Effector memory CD8-positive, alpha-beta T cell (primary cell): ENCODE results near the gene DPH3.

ENCODE experiments used
- ATAC-seq: fragments of 150-1000 bp; cut with Tn5 transposase; replicated peaks from 2 replicates; pipeline ENCODE4 v1.10.0; 2021; ENCODE audit warnings: mild to moderate bottlenecking, moderate library complexity
- DNase-seq, 3 experiments: peaks; one replicate each; pipeline ENCODE4 v3.0.0; 2021
- H3K27ac Mint-ChIP-seq, 2 donors: one replicate each; pipeline ENCODE4 v1.8.0; 2022; ENCODE audit warnings: mild to moderate bottlenecking in 2 of 2, mixed read lengths in 2 of 2, moderate library complexity in 2 of 2
- H3K27me3 Mint-ChIP-seq, 2 donors: one replicate each; pipeline ENCODE4 v1.8.0; 2022; ENCODE audit warnings: mixed read lengths in 2 of 2
- H3K36me3 Mint-ChIP-seq: one replicate; pipeline ENCODE4 v1.8.0; 2022; ENCODE audit warnings: mild to moderate bottlenecking, moderate library complexity, mixed read lengths; ENCODE audit not compliant: insufficient read depth
- H3K4me1 Mint-ChIP-seq, 2 donors: one replicate each; pipeline ENCODE4 v1.8.0; 2022; ENCODE audit warnings: low read depth in 2 of 2, mixed read lengths in 2 of 2
- H3K4me3 Mint-ChIP-seq, 2 donors: one replicate each; pipeline ENCODE4 v1.8.0; 2022; ENCODE audit warnings: mild to moderate bottlenecking in 2 of 2, mixed read lengths in 2 of 2, moderate library complexity in 2 of 2
- H3K9me3 Mint-ChIP-seq, 2 donors: one replicate each; pipeline ENCODE4 v1.8.0; 2022; ENCODE audit warnings: mixed read lengths in 2 of 2

The DPH3 gene

DNA sequence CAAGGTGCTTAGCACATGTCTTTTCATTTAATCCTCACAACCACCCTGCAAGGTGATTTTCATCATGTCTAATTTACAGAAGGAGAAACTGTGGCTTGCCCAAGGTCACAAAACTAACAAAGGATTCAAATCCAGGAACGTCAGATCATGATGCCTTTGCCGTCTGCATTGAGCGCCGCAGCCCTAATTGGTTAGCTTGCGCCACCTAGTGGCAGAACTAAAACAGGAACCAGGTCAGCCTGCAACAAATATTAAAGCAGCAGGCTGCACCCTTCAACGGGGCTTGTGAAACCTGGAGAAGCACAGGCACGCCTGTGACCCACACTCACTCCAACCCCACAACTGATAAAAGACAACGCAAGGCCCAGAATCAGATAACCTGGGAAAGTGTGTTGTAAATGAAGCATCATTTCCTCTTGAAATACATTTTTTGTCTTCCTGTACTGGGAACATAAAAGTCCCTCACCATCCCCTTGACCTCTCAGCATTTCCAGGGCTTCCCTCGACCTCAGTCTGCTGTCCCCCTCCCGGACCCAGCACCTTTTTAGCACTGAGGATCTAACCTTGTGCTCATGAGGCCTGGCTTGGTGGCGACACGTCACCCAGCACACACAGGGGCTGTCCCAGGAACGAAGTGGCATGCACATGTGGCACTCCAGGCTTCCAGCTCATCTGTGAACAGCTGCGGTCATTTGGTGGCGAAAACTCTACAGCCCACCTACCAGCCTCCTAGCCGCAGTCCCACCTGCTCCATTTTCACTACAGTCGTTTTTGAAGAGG, 17.3 kb downstream of the DPH3 start:
- Mint-ChIP-seq H3K4me3 (peak overlapping the region in 1 of 2 donors; percentile 20), H3K4me1 (peaks cover 3 to 7% of the 10 kb centered on the region in 2 donors), H3K36me3 (no peaks in the 10 kb centered on the region), H3K27me3 (no peaks in the 10 kb centered on the region), H3K9me3 (no peaks in the 10 kb centered on the region), H3K27ac (no peak overlapping the region)
- DNase-seq (peak; percentile 77 to 79 (median 79)), ATAC-seq (peak; percentile 96)

DNA sequence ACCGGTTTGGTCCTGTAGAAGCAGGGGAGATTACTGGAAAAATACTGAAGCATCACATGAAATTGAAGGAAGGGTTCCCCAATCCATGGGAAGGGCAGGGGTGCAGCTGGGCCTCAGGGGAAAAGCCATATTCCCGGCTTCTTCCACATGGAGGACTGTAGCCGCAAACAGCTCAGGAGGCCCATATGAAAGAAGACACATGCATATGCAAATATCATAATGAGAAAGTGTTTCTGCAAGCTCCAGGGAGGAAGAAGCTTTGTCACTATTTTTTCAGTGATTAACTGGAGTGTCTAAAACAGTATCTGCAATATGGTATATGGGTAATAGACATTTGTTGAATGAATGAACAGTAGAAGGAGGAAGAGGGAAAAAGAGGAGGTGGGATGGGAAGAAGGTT, 19.1 kb downstream of the DPH3 start:
- H3K4me3 Mint-ChIP-seq = no peak overlapping the region
- no peak for ATAC-seq
- H3K36me3 Mint-ChIP-seq = no peaks in the 10 kb centered on the region
- H3K27ac Mint-ChIP-seq = no peak overlapping the region
- no peaks in the 10 kb centered on the region for H3K9me3 Mint-ChIP-seq
- no peak for DNase-seq
- peaks cover 3 to 7% of the 10 kb centered on the region in 2 donors for H3K4me1 Mint-ChIP-seq
- H3K27me3 Mint-ChIP-seq = no peaks in the 10 kb centered on the region

DNA sequence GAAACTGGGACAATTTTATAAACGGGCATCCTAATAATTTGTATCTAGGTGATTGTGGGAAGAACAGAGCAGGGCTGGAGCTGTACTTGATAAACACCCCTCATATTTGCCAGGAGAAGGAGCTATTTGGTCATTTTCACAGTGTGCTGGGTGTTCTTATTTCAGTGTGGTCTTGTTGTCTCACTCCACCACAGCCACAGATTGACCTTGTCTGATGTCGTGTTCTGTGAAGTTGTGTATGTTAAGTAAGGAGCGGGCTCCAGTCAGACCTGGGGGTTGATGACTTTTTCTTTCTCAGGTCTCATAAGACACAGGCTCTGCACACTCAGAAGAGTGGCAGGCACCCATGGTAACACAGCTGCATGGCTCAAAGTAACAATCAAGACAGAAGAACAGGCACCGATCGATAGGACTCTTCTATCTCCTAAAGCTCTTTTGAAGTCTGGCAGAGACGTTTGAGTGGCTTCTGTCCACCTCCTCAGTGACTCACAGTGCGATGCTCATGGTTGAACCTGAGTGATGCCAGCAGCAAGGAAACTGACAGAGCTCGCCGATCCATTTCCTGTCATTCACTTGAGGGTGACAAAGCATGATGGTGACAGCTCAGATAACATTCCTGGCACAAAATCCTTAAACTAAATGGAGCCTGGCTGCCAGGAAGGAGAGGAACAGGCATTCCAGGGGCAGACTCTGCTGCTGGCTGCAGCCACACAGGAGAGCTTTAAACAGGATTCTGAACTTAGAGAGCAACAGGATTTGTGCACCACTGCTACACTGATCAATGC, 20.8 kb downstream of the DPH3 start:
- H3K36me3 Mint-ChIP-seq = no peaks in the 10 kb centered on the region
- H3K4me3 Mint-ChIP-seq = no peak overlapping the region
- H3K27me3 Mint-ChIP-seq = no peaks in the 10 kb centered on the region
- H3K4me1 Mint-ChIP-seq = peaks cover 3 to 7% of the 10 kb centered on the region in 2 donors
- DNase-seq (no peak), ATAC-seq (no peak)
- no peaks in the 10 kb centered on the region for H3K9me3 Mint-ChIP-seq
- H3K27ac Mint-ChIP-seq = no peak overlapping the region

DNA sequence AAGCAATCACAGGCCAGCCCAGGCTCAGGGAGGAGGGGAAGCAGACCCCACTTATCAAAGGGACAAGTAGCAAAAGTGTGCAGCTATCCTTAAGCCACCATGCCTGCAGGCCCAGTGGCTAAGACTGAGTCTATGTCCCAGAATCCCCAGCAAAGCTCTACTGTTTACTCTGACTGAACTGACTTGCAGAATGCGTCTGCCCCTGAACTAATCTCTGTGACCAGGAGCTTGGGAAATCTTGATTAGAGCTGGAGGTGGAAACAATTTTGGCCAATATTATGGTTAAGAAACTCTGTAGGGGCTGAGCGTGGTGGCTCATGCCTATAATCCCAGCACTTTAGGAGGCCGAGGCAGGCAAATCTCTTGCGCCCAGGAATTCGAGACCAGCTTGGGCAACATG, 22.6 kb downstream of the DPH3 start:
- H3K4me3 Mint-ChIP-seq = no peak overlapping the region
- no peaks in the 10 kb centered on the region for H3K9me3 Mint-ChIP-seq
- no peaks in the 10 kb centered on the region for H3K27me3 Mint-ChIP-seq
- no peak for ATAC-seq
- H3K4me1 Mint-ChIP-seq = peaks cover 1 to 5% of the 10 kb centered on the region in 2 donors
- no peak overlapping the region for H3K27ac Mint-ChIP-seq
- no peak for DNase-seq
- H3K36me3 Mint-ChIP-seq = no peaks in the 10 kb centered on the region

DNA sequence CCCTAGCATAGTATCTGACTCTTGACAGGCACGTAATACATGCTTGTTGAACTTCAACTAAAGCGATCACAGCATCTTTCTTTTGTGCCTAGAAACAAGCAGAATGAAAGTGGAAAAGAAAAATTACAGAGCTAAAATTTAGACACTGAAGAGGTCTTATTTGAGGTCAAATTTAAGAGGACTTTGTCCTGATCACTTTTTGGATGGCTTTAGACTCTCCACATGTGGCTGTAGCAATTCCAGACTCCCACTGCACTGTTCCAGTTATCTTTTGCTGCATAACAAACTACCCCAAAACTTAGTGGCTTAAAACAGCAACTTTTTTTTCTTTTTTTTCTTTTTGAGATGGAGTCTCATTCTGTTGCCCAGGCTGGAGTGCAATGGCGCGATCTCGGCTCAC, 23.5 kb downstream of the DPH3 start:
- H3K36me3 Mint-ChIP-seq = no peaks in the 10 kb centered on the region
- ATAC-seq = no peak
- no peak for DNase-seq
- H3K4me3 Mint-ChIP-seq = no peak overlapping the region
- H3K27me3 Mint-ChIP-seq = no peaks in the 10 kb centered on the region
- H3K9me3 Mint-ChIP-seq = no peaks in the 10 kb centered on the region
- no peaks in the 10 kb centered on the region for H3K4me1 Mint-ChIP-seq
- no peak overlapping the region for H3K27ac Mint-ChIP-seq

DNA sequence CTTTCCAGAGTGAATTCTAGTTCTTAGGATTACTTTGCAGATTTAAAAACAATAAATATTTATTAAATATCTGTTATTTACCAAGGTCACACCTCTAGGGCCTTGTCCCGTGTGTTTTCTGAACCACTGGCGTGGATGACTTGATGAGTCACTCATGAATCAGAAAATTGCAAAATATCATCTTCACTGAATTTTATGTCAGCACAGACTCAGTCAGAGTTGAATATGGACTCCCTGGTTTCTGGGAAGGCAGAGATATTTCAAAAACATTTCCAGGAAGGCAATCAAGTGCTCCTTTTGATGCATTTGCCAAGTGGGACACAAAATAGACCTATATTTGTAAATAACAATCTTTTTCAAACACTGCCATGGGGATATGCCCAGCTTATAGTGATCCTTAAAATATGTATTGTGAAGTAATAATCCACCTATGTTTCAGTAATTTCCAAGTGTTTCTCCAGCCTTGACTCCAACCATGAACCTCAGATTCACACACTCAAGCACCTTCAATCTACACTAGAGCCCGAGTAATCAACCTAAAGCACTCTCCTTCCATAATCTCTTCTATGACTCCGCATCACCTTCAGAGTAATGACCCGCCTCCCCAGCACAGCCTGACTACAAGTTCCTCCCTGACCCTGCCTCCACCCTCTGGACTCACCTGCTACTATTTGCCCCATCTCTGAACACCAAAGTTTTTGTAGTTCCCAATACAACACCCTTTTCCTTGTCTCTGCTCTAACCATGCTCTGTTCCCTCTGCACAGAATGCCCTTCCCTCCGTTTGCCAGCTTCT, 24.3 kb downstream of the DPH3 start:
- Mint-ChIP-seq H3K36me3 (no peaks in the 10 kb centered on the region), H3K4me3 (no peak overlapping the region), H3K27me3 (peaks cover 0 to 2% of the 10 kb centered on the region in 2 donors), H3K27ac (no peak overlapping the region), H3K9me3 (no peaks in the 10 kb centered on the region), H3K4me1 (no peaks in the 10 kb centered on the region)
- DNase-seq (no peak), ATAC-seq (no peak)

DNA sequence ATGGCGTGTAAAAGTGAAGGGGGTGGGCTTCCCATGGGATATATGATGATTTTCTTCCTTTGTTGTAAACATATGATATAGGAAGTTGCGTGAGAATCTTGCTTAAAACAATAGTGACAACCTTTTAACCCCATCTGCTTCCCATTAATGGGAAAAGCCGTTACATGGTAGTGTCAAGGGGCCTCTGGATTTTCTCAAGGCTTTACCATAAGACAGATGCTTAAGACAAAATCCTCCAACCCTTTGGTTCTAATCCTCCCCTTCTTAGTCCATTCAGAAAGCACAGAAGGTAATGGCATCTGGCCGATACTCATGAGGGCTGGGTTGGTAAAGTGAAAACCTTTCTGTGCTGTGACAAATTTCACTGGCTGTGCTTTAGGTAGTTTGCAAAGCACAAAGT, 25.0 kb downstream of the DPH3 start:
- Mint-ChIP-seq H3K27ac (no peak overlapping the region), H3K27me3 (peaks cover 0 to 9% of the 10 kb centered on the region in 2 donors)
- no peak for DNase-seq

DNA sequence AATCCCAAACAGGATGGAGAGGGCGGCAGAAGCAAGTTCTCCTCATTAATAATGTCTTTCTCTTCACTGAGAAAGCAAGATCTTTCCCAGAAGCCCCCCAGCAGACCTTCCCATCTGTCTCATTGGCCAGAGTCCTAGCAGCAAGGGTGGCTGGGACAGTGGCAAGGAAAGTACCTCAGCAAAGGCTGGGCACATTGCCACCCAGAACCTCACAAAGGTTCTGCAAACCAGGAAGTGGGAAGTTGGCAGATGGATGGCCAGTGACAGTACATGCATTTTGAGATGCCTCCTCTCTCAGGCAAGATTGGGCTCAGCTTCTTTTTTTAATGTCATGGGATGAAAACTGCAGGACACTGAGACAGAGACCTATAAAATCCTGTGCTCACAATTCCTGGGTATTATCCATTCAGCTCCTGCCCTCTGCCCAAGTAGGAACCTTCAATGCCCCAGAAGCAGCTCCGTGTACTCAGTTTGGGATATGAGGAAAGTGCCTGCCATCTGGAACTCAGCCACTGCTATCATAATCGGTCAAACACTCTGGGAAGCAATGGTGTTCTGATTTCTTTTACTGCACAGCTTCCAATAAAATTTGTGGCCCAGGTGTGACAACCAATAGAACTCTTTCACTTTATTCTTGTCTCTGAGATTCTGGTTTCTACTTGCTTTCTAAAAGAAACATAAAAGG, 25.5 kb downstream of the DPH3 start:
- peaks cover 5 to 9% of the 10 kb centered on the region in 2 donors for H3K27me3 Mint-ChIP-seq
- no peak for DNase-seq
- H3K4me3 Mint-ChIP-seq = no peak overlapping the region
- H3K4me1 Mint-ChIP-seq = no peaks in the 10 kb centered on the region
- H3K27ac Mint-ChIP-seq = no peak overlapping the region
- no peak for ATAC-seq
- no peaks in the 10 kb centered on the region for H3K9me3 Mint-ChIP-seq
- no peaks in the 10 kb centered on the region for H3K36me3 Mint-ChIP-seq

More for the DNA sequence above, 25.0 kb downstream of the DPH3 start:
- no peak for ATAC-seq
- H3K36me3 Mint-ChIP-seq = no peaks in the 10 kb centered on the region
- H3K9me3 Mint-ChIP-seq = no peaks in the 10 kb centered on the region
- H3K4me3 Mint-ChIP-seq = no peak overlapping the region
- no peaks in the 10 kb centered on the region for H3K4me1 Mint-ChIP-seq

DNA sequence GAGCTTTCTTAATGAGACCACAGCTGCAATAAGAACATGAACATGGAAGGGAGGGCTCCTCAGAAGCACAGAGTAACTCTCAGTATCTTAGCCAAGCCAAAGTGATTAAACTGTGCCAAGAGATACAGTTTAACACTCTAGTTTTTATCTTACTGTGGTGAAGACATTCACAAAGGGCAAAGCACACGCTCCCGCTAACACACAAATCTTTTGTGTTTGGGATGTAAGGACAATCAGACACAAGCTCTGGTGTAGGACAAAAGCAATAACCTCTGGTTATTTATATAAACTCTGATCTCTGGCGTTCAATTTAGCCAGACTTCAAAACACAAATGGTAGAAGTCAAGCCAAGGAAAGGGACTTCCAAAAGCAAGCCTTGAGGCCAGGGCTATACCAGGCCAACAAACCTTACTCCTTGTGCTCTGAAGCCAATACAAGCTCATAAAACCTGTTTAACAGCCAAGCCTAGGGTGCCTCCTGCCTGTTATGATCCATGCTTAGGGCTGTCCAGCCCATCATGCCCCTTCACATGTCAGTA, 27.8 kb downstream of the DPH3 start:
- no peaks in the 10 kb centered on the region for H3K9me3 Mint-ChIP-seq
- no peak overlapping the region for H3K4me3 Mint-ChIP-seq
- ATAC-seq (no peak), DNase-seq (no peak)
- peaks cover 13 to 20% of the 10 kb centered on the region in 2 donors for H3K27me3 Mint-ChIP-seq
- no peaks in the 10 kb centered on the region for H3K36me3 Mint-ChIP-seq
- no peak overlapping the region for H3K27ac Mint-ChIP-seq
- no peaks in the 10 kb centered on the region for H3K4me1 Mint-ChIP-seq

DNA sequence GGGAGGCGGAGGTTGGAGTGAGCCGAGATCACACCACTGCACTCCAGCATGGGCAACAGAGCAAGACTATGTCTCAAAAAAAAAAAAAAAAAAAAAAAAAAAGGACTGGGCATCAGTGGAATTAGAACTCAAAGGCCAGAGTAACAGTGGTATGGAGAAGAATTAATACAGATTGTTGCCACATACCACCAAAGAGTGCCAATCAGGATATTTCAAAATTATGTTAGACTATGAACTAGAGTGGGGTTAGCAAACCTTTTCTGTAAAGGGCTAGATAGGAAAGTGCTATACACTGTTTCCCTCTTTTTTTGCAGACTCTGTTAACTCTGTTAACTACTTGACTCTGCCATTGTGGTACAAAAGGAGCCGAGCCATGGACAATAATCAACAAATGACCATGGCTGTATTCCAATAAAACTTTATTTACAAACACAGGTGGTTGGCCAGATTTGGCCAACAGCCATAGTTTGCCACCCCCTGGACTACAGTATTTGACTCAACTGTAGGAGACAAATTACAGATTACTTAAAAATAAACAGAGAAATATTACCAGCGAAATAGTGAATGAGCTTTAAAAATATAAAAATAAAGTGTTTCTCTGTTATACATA, 28.6 kb downstream of the DPH3 start:
- Mint-ChIP-seq H3K27ac (no peak overlapping the region), H3K27me3 (peaks cover 13 to 20% of the 10 kb centered on the region in 2 donors), H3K4me1 (no peaks in the 10 kb centered on the region), H3K9me3 (no peaks in the 10 kb centered on the region), H3K4me3 (no peak overlapping the region), H3K36me3 (no peaks in the 10 kb centered on the region)
- DNase-seq (no peak), ATAC-seq (no peak)

DNA sequence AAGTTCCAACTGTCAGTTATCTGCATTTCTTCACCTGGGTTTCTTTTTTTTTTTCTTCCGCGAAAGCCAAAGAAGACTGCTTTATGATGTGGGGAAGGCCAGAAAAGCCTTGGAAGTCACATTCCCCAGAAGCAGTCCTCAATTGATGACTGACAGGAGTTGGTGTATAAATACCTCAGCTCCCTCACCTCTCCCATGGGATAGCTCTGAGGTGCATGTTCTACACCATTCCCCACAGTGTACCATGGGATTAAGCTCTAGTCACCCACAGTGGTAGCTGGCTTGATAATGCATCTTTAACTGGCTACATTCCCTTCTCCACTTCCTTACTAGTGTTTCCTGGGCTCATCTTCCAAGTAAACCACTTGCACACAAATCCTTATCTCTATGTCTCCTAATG, 30.5 kb downstream of the DPH3 start:
- no peak overlapping the region for H3K27ac Mint-ChIP-seq
- ATAC-seq (no peak), DNase-seq (no peak)
- H3K4me3 Mint-ChIP-seq = no peak overlapping the region
- peaks cover 13 to 20% of the 10 kb centered on the region in 2 donors for H3K27me3 Mint-ChIP-seq
- H3K9me3 Mint-ChIP-seq = no peaks in the 10 kb centered on the region
- H3K36me3 Mint-ChIP-seq = no peaks in the 10 kb centered on the region
- no peaks in the 10 kb centered on the region for H3K4me1 Mint-ChIP-seq

DNA sequence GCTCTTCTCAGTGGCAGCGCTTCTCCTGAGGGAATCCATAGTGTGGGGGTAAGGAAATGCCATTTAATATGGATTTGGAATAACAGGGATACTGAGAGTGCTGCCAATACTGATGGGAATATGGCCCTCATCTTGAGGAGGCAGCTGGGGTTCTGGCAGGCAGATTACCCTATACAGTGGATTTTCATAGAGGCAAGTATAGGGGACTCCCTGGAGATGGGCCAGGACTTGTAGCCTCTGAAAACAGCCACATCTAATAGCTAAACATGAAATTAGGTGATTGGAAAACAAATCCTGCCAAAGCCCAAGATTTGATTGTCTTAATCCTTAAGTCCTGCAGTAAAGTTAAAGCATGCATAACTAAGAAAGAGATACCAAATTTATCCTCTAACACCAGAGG, 30.9 kb downstream of the DPH3 start:
- peaks cover 13 to 20% of the 10 kb centered on the region in 2 donors for H3K27me3 Mint-ChIP-seq
- no peaks in the 10 kb centered on the region for H3K36me3 Mint-ChIP-seq
- no peak for DNase-seq
- H3K4me1 Mint-ChIP-seq = no peaks in the 10 kb centered on the region
- H3K9me3 Mint-ChIP-seq = no peaks in the 10 kb centered on the region
- H3K4me3 Mint-ChIP-seq = no peak overlapping the region
- H3K27ac Mint-ChIP-seq = no peak overlapping the region
- no peak for ATAC-seq
